Liver (tissue), 3 donors: Measurements from ENCODE around the gene MGAT4A.
A peak's percentile ranks its signal among the peaks of the same experiment; 100 is the strongest.

Experiments
- FOXA1 ChIP-seq: IDR thresholded peaks from 2 replicates; pipeline ENCODE4 v1.6.1; 2016; ENCODE audit warnings: antibody characterized with exemption
- HNF4A ChIP-seq, 2 donors: conservative IDR thresholded peaks; 2 replicates each; pipeline ENCODE4 v1.6.1; 2016; ENCODE audit warnings: antibody characterized with exemption in 2 of 2, mild to moderate bottlenecking in 2 of 2
- RAD21 ChIP-seq, 2 donors: IDR thresholded peaks; 2 replicates each; pipeline ENCODE4 v1.6.1; 2016; ENCODE audit warnings: antibody characterized with exemption in 2 of 2, mild to moderate bottlenecking in 2 of 2
- TAF1 ChIP-seq: conservative IDR thresholded peaks from 2 replicates; pipeline ENCODE4 v1.6.1; 2016; ENCODE audit warnings: antibody characterized with exemption, mild to moderate bottlenecking
- YY1 ChIP-seq: IDR thresholded peaks from 2 replicates; pipeline ENCODE4 v1.6.1; 2016; ENCODE audit warnings: antibody characterized with exemption, mild to moderate bottlenecking
- TF ChIP-seq, protein P1 (sequence below): fragments of 150-350 bp; IDR thresholded peaks from 2 replicates; pipeline ENCODE4 v1.5.1; 2017; ENCODE audit warnings: improper control_type of control experiment, low read depth, low read length; ENCODE audit not compliant: missing input control
- TF ChIP-seq, protein P2 (sequence below): IDR thresholded peaks from 2 replicates; pipeline ENCODE4 v1.6.1; 2016; ENCODE audit warnings: antibody characterized with exemption, mild to moderate bottlenecking
- donor health status: healthy.
- donor health status: healthy.

DNA sequence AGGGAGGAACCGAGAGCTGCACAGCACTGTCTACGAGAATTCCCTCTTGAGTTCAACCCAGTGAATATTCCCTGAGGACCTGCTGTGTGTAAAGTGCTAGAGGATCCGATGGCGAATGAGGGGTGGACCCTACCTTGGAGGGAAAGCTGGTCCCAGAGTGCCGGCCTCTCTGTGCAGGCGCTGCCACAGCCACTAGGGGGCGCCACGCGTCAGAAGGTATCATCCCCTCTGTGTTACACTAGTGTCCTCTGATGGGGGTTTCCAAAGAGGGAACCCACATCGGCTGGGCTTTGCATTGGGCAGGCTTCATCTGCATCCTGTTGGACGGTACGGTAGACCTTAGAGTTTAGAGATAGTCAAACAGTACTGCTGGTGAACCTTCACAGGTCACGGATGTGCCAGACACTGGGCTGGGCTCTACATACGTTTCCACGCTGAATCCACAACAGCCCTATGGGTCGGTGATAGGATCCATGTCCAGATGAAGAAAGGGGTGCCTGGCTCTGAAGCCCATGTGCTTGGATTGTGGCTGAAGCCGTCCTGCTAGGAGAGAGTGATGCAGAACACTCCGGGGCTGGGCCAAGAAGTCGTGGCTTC lies 161.6 kb downstream of the MGAT4A start:
- TF ChIP-seq, protein P1, sequence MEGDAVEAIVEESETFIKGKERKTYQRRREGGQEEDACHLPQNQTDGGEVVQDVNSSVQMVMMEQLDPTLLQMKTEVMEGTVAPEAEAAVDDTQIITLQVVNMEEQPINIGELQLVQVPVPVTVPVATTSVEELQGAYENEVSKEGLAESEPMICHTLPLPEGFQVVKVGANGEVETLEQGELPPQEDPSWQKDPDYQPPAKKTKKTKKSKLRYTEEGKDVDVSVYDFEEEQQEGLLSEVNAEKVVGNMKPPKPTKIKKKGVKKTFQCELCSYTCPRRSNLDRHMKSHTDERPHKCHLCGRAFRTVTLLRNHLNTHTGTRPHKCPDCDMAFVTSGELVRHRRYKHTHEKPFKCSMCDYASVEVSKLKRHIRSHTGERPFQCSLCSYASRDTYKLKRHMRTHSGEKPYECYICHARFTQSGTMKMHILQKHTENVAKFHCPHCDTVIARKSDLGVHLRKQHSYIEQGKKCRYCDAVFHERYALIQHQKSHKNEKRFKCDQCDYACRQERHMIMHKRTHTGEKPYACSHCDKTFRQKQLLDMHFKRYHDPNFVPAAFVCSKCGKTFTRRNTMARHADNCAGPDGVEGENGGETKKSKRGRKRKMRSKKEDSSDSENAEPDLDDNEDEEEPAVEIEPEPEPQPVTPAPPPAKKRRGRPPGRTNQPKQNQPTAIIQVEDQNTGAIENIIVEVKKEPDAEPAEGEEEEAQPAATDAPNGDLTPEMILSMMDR, result peak; percentile 66
- no peak for TF ChIP-seq HNF4A (conservative IDR thresholded peaks at IDR 0.05)
- peak in 1 of 2 donors; percentile 75 for TF ChIP-seq RAD21 (IDR thresholded peaks at IDR 0.05)
- TF ChIP-seq TAF1, result no peak
- no peak for TF ChIP-seq YY1
- no peak for TF ChIP-seq FOXA1
- TF ChIP-seq, protein P2, sequence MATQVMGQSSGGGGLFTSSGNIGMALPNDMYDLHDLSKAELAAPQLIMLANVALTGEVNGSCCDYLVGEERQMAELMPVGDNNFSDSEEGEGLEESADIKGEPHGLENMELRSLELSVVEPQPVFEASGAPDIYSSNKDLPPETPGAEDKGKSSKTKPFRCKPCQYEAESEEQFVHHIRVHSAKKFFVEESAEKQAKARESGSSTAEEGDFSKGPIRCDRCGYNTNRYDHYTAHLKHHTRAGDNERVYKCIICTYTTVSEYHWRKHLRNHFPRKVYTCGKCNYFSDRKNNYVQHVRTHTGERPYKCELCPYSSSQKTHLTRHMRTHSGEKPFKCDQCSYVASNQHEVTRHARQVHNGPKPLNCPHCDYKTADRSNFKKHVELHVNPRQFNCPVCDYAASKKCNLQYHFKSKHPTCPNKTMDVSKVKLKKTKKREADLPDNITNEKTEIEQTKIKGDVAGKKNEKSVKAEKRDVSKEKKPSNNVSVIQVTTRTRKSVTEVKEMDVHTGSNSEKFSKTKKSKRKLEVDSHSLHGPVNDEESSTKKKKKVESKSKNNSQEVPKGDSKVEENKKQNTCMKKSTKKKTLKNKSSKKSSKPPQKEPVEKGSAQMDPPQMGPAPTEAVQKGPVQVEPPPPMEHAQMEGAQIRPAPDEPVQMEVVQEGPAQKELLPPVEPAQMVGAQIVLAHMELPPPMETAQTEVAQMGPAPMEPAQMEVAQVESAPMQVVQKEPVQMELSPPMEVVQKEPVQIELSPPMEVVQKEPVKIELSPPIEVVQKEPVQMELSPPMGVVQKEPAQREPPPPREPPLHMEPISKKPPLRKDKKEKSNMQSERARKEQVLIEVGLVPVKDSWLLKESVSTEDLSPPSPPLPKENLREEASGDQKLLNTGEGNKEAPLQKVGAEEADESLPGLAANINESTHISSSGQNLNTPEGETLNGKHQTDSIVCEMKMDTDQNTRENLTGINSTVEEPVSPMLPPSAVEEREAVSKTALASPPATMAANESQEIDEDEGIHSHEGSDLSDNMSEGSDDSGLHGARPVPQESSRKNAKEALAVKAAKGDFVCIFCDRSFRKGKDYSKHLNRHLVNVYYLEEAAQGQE, result no peak
